GM19023 (cell line): Measurements from ENCODE around the gene SYNC.

ENCODE experiments used
- ATAC-seq: cut with Tn5 transposase; IDR thresholded peaks from one replicate; pipeline ENCODE4 v1.9.1; 2021; ENCODE audit warnings: mild to moderate bottlenecking, moderate library complexity; ENCODE audit not compliant: unreplicated experiment

SYNC gene

GRCh38 chr1:32702599-32703478 is at the start of gene SYNC:
Gene SYNC (minus strand): TSS chr1:32702770. CDS start chr1:32702660, 110 bp downstream.
- ATAC-seq = no peak

DNA sequence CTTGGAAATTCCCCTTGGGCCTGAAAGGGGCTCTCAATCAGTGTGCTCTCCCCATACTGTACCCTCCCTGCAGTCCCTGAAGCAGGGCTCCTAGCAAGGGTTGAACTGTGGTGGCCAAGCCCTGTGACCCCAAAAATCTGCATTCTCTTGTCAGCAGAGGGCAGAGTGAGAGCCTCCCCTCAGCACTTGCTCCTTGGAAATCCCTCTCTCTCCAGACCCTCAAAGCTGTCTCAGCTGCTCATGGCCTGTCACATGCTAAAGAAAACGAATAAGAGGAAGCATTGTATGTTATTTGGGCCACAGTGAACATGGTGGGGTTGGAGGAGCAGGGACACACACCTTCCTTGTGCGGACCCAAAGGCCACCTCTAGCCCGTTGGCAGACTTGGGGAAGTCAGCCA is 47.2 kb upstream of the SYNC start:
- ATAC-seq = no peak

DNA sequence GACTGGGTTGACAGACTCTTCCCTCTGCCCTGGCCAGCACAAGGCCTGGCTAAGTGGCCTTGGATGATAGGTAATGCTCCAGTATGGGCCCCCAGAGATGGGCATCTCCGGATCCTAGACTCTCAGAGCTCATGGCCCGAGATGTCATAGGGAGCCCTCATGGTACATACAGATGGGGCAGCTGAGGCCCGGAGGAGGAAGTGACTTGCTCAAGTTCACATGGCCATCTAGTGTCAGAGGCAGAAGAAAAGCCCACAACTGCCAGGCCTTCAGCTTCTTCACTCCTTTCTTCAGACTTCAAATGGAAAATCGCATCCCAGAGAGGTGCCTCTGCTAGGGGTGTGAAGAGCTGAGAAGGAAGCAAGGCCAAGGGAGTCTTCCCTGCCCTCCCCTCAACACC is 46.8 kb upstream of the SYNC start:
- ATAC-seq = no peak

DNA sequence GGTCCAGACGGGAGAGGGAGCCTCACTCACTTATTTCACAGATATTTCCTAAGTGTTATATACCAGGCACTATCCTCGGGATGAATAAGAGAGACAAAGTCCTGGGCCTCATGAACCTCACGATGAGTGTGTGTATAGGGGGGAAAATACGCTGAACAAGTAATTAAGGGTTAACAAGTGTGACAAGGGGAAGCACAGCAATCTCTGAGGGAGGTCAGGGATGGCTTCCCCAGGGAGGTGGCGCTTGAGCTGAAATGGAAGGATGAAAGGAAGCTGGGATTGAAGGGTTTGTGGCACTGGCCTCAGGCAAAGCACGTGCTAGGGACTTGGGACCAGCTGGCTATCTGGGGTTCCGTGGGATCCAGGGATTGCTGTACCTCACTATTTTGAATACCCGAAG is 46.4 kb upstream of the SYNC start:
- ATAC-seq = no peak

GRCh38 chr1:32748348-32748747 is 45.8 kb upstream of the SYNC start:
- ATAC-seq = no peak

GRCh38 chr1:32746130-32746529 is 43.6 kb upstream of the SYNC start:
- ATAC-seq = no peak

GRCh38 chr1:32744071-32744425 is 41.5 kb upstream of the SYNC start:
- no peak for ATAC-seq

- no peak for ATAC-seq
Measured at GRCh38 chr1:32743380-32744070, 41.0 kb upstream of the SYNC start.

DNA sequence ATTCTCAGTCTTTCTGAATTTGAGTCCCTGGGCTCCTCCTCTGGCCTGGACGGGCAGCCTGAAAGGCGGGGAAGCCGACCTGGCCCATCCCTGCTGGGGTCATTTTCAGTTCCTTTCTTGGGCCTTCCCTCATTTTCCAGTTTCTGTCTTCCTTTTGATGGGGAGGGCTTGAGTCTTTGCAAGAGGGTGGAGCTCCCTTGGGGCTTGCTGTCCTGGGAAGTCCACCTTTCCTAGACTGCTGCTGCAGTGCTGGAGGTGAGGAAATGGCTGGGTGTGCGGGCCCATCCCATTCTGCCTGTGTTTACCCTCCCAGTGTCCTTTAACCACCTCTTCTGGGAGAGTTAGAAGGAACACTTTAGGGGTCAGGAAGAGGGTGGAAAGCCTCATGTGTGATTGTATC is 40.4 kb upstream of the SYNC start:
- no peak for ATAC-seq

GRCh38 chr1:32742199-32742947 is 39.8 kb upstream of the SYNC start:
- ATAC-seq = no peak

- no peak for ATAC-seq
Measured at GRCh38 chr1:32741413-32742198, 39.0 kb upstream of the SYNC start.

- ATAC-seq = no peak
Measured at GRCh38 chr1:32741059-32741412, 38.5 kb upstream of the SYNC start.

DNA sequence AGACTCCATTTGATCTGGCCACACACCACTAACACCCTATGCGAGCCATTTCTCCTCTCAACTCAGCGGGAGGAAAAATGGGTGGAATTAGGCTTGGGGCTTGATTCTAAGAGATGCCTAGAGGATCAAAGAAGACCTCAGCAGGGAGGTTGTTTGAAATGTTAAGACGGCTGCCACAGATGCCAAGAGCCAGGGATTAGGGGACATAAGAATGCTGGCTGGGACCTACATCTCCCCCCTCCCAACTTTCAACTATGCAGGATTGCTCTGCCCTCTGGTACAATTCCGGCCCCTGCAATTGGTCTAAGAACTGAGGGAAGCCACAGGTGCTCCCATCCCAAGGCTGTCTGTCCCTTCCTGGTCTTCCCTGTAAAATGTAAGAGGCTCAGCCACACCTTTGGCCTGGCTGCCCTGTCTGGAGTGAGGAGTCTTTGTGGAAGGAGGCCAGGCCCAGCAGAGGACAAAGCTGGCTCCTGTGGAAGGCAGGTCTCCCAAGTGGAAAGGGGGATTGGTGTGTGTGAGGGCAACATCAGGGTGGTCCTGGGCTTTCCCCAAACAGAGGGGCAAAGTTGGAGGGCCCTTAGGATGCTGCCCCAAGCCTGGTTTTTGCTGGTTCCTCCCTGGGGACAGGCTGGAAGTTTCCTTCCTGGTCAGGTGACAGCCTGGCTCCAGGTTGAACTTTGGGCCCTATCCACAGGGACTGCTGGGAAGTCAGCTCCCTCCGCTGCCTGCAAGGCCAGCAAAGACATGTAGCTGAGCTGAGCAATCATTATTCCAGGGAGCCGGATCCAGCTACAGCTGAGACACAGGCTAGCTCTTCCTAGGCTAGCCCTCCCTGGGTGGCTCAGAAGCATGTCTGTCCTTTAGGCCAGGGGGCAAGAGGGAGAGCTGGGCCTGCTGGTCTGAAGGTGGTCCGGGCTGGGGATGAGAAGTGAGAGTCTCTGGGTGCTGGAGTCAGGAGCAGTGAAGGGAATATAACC is 34.5 kb upstream of the SYNC start:
- no peak for ATAC-seq

GRCh38 chr1:32733582-32734321 is 31.2 kb upstream of the SYNC start:
- ATAC-seq = no peak

DNA sequence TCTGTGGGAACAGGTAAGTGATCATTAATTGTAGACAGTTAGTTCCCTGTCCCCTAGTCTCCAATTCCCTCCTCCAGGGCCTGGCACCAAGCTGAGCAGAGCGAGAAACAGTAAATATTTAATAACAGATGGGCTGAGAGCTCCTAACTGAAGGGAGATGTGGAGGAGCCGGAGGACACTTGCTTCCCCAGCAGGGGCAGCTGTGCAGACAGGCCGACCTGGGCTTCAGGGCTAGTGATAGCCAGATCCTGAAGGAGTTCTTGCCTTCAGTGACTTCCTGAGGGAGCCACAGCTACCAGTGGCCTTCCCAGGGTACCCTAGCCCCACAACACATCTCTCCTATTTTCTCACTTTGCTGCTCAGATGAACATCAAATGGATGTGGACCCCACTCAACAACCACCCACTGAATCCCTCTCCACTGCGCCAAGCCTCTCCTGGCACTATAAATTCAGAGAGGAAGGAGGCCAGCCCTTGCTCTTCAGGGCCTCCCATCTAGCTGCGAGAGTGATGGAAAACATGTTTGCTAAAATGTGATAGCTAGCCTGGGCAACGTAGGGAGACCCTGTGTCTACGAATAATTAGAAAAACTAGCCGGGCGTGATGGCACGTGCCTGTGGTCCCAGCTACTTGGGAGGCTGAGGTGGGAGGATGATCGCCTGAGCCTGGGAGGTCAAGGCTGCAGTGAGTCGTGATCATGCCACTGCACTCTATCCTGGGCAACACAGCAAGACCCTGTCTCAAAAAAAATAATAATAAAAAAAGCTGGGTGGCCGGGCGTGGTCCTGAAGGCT is 26.9 kb upstream of the SYNC start:
- no peak for ATAC-seq

- no peak for ATAC-seq
Measured at GRCh38 chr1:32728413-32729077, 26.0 kb upstream of the SYNC start.

- no peak for ATAC-seq
Measured at GRCh38 chr1:32727876-32728275, 25.3 kb upstream of the SYNC start.

GRCh38 chr1:32725615-32725982 is 23.0 kb upstream of the SYNC start:
- no peak for ATAC-seq
